ENCODE results near the gene PCGF5.
"Not testable (repeated sequence)": the region's sequence is repeated elsewhere in the genome, so short reads cannot be mapped to it uniquely, and the experiment has no call there.

PCGF5 gene

DNA sequence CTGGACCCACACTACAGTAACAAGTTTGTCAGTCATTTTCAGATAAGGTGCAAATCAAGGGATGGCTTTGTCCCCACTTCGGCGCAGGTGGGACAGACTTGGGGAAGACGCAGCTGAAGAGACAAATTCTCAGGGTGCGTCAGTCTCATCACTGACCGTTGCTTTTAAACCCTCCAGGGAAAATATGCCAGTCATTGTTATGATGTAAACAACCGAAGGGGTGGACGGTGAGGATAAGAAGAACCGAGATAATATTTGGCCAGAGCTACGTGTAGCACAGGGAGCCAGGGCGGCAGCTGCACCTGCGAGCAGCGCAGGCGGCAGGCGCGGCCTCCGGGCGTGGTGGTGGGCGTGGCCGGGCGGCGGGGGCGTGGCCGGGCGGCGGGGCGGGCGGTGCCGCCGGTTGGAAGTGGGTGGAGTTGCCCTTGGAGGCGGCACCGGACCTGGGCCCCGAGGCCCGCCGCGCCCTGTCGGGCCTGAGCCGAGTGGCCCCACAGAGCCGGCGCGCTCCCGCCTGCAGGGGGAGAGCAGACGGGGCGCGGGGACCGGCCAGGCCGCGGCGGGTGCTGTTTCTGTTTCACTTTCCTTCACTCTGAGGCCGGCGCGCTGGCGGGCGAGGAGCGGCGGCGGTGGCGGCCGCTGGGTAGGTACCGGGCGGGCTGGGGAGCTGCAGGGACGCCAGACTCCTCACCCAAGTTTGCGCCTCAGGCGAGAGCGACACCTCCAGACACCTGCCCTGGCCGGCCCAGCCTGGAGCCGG lies at the start of gene PCGF5:
Gene PCGF5 (plus strand): TSS at position 470 of the 760 bp plus-strand sequence. CDS start 2,209 bp downstream, outside the sequence.
- in situ Hi-C loops (cut with MboI; ENCODE audit: low sequenced_read_pairs), result no loop called here

DNA sequence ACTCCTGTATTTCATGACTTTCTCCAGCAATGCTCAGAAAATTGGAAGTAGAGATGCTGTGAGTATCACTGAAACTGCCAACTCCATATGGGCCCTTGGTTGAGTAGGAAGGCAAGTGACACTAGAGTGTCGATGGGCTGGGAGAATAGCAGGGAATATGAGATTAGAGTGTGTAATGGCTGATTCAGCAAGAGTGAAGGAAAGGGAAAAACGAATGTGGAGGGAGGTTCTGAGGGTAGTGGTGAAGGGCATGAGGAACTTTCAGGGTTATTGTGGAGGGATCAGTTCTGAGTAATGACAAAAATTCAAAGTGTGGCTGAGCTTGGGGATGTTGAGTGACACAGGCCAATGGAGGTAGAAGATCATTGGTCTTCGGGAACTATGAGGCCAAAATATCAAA lies 49.0 kb upstream of the PCGF5 start:
- in situ Hi-C loops (cut with MboI; ENCODE audit: low sequenced_read_pairs), result no loop called here

DNA sequence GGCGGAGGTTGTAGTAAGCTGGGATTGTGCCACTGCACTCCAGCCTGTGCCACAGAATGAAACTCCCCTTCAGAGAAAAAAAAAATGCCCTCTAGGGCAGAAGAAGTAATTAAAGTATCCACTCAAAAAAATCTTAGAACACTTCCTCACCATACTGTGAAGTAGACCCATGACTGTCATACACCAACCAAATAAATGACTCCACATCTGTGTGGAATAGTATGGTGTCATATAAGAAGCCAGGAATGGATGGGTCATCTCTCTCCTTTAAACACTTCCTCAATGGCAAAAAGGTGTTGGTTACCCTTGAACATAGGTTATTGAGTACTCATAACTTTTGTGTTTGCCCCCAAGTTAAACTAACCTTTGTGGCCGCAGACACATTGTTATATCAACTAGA lies 48.1 kb upstream of the PCGF5 start:
- in situ Hi-C loops (cut with MboI; ENCODE audit: low sequenced_read_pairs), result no loop called here

DNA sequence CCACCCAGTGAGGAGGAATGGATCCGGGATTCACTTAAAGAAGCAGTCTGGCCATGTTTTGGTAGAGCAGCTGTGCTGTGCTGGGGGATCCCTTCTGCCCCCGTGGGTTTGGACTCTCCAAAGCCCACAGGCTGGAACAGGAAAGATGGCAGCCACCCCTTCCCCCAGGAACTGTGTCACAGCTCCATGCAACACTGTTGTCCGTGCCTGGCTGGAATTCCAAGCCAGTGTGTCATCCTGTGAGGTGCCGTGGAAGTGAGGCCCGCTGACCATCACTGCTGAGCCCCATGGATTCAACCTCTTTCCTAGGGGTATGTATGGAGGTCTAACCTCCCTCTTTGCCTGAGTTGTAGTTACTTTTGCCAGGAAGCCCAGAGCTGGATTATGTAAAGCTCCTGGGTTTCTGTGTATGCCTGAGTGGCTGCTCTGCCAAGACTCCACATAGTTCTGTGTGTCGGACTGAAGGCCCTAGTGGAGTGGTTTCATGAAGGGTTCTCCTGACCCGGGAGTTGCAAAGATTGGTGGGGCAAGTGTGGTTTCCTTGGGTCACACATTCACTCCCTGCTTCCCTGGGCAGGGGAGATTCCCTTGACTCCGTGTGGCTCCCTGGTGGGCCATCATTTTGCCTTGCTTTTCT lies 35.1 kb upstream of the PCGF5 start:
- in situ Hi-C loops (cut with MboI; ENCODE audit: low sequenced_read_pairs), result no loop called here

DNA sequence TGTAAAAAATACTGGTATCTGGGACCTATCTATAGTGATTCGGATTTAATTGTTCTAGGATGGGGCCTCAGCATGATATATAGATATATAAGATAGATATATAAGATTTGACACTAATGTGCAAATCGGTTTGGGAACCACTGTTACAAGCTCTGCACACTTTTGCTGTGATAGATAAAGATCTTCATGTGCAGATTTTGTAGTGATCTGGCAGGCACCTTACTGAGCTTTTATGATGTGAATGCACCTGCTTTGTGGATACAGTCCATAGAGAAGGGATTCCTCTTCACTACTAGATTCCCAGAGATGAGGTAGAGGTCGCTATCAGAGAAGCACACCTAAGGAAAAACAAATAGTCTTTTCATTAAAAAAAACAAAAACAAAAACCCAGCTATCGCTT lies 33.3 kb upstream of the PCGF5 start:
- in situ Hi-C loops (cut with MboI; ENCODE audit: low sequenced_read_pairs), result no loop called here

DNA sequence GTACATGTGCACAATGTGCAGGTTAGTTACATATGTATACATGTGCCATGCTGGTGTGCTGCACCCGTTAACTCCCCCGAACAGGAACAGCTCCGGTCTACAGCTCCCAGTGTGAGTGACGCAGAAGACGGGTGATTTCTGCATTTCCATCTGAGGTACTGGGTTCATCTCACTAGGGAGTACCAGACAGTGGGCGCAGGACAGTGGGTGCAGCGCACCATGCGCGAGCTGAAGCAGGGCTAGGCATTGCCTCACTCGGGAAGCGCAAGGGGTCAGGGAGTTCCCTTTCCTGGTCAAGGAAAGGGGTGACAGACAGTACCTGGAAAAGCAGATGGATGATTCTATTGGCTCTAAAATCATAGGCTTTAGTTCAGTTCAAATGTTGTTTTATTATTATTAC lies 32.5 kb upstream of the PCGF5 start:
- in situ Hi-C loops (cut with MboI; ENCODE audit: low sequenced_read_pairs), result not testable (repeated sequence)

DNA sequence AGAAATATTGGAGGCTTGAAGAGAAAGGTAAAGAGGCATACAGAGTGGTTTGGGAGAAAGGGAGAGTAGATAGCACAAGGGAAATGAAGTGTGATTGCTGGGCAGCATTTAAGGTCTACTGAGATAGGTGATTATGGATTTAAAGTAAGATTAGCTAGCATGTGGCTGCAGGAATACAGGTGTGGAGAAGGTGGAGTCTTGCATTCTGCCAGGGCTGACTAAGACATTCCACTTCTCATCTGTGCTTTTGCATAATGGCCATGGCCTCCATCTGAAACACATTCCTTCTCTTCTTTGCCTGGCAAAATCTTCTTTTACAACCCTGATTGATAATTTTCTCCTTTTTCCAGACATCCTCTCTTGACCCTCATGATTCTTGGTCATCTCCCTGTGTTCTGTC lies 31.6 kb upstream of the PCGF5 start:
- in situ Hi-C loops (cut with MboI; ENCODE audit: low sequenced_read_pairs), result no loop called here

DNA sequence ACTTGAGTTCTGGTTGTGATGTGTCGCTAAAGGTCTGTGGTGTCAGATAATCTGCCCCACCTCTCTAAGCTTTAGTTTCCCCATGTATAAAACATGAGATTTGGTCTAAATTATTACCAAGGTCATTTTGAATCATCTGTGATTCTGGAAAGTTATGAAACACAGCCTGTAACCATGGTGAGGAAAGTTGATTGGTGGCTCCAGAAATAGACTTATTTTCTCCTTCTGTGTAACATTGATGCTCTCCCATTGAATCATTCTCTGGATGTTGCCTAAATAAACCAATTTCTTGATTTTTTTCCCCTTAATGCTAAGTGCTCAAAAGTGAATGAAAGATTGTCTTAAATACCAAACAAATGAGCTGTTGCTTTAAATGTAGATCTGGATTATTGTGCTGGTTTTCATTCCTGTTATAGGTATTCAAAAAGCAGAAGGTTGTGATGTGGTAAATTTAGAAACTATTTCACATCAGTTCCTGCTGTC lies 30.0 kb upstream of the PCGF5 start:
- in situ Hi-C loops (cut with MboI; ENCODE audit: low sequenced_read_pairs), result no loop called here

DNA sequence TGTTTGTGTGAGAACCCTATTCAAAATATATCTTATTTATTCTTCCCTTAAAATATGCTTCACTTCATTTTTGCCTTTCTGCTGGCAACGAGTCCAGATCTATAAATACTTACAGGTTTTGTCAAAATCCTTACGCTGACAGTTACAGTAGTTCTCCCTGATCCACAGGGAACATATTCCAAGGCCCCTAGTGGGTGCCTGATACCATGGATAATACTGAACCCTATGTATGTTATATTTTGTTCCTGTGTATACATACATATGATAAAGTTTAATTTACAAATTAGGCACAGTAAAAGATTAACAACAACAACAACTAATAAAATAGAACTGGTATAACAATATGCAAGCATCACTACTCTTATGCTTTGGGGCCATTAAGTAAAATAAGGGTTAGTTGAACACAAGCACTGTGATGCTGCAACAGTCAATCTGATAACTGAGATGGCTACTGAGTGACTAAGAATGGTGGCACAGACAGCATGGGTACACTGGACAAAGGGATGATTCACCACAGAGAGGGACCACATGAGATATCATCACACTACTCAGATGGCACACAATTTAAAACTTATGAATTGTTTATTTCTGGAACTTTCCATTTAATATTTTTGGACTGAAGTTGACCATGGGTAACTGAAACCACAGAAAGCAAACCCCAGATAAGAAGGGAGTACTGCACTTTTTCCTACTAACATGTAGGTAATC lies 29.4 kb upstream of the PCGF5 start:
- in situ Hi-C loops (cut with MboI; ENCODE audit: low sequenced_read_pairs), result no loop called here

DNA sequence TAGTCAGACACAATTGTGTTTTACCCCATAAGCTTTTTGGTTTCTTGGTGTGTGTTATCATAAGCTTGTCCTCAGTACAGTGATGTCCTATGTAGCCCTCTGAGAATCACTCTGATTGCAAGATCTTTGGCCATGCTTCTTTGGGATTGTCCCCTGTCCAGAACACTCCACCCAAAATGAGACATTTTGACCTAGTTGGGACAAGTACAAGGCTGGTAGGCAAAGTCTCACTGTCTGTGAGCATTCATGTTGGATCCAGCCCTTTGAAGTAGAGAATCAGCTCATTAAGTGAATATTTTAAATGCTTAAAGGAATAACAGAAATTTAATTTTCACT lies 28.9 kb upstream of the PCGF5 start:
- in situ Hi-C loops (cut with MboI; ENCODE audit: low sequenced_read_pairs), result no loop called here

DNA sequence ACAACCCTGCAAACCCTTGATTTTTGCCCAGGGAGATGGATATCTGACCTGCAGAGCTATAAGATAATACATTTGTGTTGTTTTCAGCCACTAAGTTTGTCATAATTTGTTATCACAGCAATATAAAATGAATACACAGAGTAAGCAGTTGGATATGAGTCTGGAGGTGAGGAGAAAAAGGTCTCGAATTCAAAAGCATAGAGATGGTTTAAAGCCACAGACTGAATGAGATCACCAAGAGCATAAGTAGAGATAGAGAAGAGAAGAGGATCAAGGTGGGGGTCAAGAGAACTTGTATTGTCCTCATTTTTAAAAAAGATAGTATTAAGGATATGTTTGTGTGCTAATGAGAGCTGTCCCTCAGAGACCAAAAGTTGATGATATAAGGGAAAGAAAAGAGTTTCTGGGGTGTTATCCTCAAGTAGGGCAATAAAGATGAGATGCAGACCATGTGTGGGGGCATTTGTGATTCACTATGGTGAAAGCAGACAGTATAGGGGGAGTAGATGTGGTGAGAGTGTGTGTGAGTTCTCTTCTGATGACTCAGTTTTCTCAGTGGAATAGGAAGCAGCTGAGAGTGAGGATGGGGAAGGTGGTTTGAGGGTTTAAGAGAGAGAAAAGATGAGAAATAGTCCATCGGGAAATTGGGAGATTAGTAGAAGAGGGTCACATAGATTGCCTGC lies 25.8 kb upstream of the PCGF5 start:
- in situ Hi-C loops (cut with MboI; ENCODE audit: low sequenced_read_pairs), result no loop called here

DNA sequence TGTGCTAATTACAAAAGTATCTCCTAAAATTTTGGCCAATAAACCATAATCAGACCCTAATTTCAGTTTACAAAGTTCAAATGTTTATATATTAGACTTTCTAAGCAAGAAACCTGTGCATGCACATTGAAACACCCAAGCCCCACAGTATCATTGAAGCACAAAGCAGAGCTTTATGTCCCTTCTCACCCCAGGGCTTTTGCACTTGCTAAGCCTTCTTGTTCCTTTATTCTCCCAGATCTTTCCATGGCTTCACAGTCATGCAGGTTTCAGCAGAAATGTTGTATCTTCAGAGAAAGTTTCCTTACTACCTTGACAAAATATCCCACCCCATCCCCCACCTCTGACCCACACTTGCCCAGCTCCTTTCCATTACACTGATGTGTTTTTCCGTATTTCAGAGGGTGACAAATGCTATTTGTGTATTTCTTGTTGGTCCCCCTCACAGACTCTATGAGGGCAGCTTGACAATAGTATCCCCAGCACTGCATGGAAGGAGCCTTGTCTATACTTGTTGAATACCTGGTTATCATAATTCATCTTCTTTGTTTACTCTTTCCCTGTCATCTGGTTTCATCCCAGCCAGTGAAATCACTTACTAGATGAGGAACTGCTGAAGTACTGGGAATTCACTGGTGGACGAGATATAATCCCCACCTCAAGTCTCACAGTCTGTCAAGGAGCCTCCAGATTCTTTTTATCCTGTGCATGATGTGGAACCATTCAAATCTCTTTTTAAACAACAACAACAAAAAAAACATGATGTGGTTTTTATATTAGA lies 24.0 kb upstream of the PCGF5 start:
- in situ Hi-C loops (cut with MboI; ENCODE audit: low sequenced_read_pairs), result no loop called here

DNA sequence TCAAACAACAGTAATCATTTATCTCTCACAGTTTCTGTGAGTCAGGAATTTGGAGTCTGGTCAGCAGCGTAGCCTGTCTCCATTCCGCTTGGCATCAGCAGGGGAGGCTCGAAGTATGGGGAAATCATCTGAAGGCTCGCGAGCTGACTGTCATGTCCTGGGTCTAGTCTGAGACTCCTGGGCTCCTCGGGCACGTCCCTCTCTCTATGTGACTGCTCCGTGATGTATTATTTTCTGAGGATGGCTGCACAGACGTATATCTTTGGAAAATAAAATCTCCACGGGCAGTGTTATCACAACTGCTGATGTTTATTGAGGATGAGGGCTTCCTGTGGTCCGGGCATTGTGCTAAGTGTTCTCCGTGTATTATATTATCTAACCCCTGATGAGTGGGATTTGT lies 23.3 kb upstream of the PCGF5 start:
- in situ Hi-C loops (cut with MboI; ENCODE audit: low sequenced_read_pairs), result no loop called here

DNA sequence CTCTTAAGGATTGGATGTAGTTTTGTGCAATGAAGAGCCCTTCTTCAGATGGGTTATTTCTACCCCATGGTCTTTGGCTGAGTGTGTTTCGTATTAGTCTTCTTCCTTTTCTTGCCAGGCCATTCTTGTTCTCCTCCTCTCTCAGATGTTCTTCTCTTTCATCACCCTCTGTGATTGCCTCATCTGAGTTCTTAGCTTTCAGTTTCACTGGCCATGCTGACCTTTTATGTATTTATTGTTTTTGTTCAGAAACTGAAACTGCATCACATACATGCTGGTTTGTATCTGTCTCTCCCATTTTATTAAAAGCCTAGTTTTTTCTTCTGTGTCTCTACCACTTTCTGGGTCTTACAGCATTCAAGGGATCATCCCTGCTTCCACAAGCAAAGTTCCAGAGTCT lies 21.7 kb upstream of the PCGF5 start:
- in situ Hi-C loops (cut with MboI; ENCODE audit: low sequenced_read_pairs), result no loop called here

DNA sequence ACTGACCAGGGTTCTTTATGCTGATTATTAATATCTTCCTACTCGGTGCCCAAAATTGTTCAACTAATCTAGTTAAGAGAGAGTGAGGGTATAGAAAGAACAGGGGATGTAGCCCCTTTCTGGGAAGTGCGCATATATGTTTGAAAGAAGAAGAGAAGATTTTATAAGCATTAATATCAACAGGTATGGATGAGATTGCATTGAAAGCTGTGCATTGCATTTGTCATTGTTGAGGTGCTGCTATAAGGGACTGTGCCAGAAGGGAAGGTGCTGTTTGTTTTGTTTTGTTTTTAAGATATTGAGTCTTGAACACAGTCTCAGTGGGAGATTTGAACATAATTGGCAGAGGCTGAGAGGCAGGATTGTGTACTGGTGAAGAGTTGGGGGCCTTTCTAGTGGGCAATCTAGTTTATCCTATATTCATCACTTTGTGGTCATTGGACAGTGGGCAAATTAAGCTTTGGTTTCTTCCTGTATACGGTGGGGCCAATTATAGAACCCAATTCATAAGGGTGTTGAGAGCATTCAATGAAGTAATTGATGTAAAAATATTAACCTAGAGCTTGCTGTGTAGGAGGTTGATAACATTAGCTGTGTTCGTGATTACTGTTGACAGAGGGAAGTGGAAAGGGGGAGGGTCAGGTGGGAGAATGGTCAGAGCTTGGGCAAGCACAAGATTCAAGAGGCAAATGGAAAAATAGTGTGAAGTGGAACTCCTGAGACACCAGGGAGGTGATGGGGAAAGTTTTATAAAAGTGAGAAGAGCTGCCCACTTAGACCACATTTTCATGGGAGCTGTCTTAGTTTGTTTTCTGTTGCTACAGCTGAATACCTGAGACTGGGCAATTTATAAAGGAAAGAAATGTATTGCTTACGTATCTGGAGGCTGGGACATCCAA lies 19.9 kb upstream of the PCGF5 start:
- in situ Hi-C loops (cut with MboI; ENCODE audit: low sequenced_read_pairs), result no loop called here

DNA sequence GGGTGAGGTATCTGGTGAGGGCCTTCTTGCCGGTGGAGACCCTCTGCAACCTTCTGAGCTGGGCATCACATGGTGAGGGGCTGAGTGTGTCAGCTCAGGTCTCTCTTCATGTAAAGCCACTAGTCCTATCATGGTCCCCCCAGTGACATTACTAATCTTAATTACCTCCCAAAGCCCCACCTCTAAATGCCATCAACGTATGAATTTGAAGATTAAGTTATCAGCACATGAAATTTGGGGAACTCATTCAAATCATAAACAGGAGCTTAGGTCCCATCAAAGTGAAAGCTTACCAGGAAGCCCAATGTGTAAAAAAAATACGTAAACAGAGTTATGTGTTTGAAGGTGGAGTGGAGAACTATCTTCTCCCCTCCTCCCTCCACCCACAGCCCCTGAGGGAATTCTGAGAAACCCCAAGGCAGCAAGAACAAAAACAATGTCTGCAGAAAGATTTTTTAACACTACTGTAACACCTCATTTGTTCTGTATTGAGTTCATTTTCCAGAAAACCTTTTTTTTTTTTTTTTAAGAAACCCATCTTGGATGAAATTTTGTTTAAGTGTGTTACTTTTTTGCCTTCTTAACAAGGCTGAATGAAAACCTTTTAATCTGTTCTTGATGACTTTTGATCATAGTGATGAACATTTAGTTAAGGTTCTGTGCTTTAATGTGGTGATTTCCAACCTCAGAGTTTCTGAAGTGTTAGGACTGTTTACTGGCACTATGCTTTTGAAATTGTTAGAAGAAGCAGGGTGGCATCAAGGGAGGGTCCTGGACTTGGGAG lies 19.1 kb upstream of the PCGF5 start:
- in situ Hi-C loops (cut with MboI; ENCODE audit: low sequenced_read_pairs), result no loop called here

DNA sequence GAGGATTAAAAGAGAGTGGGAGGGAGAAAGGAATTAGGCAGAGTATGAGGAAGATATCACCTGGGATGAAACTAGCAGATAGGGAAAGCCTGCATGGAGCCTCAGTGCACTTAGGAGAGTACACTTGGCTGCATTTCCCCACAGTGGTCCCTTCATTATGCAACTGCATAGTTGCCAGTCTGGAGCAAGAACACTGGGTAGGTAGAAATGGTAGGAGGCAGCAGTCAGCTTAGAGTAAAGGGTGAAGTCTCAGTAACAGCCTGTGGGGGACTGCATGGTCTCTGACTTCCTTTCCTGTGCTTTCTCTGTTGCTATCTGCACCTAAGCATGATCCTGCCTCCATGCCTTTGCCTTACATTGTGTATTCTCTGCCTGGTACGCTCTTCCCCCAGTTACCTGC lies 14.0 kb upstream of the PCGF5 start:
- in situ Hi-C loops (cut with MboI; ENCODE audit: low sequenced_read_pairs), result no loop called here

DNA sequence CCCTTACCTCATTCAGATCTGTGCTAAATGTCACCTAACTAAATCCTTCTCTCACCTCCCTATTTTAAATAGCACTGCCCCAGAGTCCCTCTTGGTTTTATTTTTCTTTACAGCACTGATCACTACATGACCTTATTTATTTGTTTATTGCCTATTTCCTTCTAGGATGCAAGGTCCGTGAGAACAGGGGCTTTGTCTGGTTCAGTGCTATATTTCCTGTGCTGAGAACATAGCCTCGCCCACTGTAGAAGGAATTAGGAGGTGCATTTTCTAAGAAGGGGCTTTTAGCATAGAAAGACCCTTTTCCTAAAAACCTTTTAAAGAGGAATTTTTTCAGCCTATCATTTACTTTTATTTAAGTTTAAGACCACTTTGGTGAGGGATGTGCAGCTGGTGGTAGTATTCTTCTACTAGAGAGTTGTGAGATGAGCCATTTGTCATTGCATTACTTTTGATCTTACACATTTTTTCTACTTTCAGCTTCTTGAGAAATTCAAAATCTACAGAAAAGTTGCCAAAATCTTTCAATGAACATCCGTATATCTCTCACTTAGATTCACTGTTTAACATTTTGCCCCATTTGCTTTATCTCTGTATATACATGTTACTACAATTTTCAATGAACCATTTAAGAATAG lies 13.5 kb upstream of the PCGF5 start:
- in situ Hi-C loops (cut with MboI; ENCODE audit: low sequenced_read_pairs), result no loop called here

Measured in hTERT RPE-1 (cell line).